GM12878 (cell line): ENCODE measurements around the gene EEFSEC. TPM values are rescaled to one million over a fixed set of nuclear protein-coding genes. Genes with fewer than 3 reads are reported as not detected.

ENCODE experiments used
- ATAC-seq: fragments of 200-7000 bp; cut with Tn5 transposase; 3 replicates; pipeline ENCODE4 v1.9.1; 2020; ENCODE audit warnings: mild to moderate bottlenecking, moderate library complexity
- BruUV-seq: library from RNA; stranded (reverse); fragments of 400-500 nt; replicated peaks from 2 replicates; lab custom pipeline; 2021; lab: Mats Ljungman, UMichigan
- CTCF ChIA-PET: fragments of 300-600 bp; sonication (Branson Sonifier 250); formaldehyde crosslinking; extraction: SDS; loops from one replicate; lab custom pipeline; 2021; ENCODE audit warnings: inconsistent platforms; lab: Yijun Ruan, JAX
- POLR2A ChIA-PET: fragments of 350-600 bp; formaldehyde crosslinking; extraction: SDS; loops from one replicate; lab custom pipeline; 2021; ENCODE audit warnings: inconsistent platforms; lab: Charles Lee
- RAD21 ChIA-PET: fragments of 300-600 bp; sonication (Branson Sonifier 250); formaldehyde crosslinking; loops from one replicate; lab custom pipeline; 2023; ENCODE audit warnings: antibody characterized with exemption; ENCODE audit not compliant: unreplicated experiment; lab: Charles Lee
- SMC1A ChIA-PET: fragments of 300-600 bp; sonication (Branson Sonifier 250); formaldehyde crosslinking; loops from one replicate; lab custom pipeline; 2023; ENCODE audit not compliant: unreplicated experiment, uncharacterized antibody; lab: Charles Lee
- DNase-seq: peaks from one replicate; pipeline ENCODE4 v3.0.0-alpha.2; 2011; ENCODE audit warnings: low read depth, low spot score
- FAIRE-seq: peaks from 3 replicates; lab custom pipeline; 2011; peaks lifted over from hg19 to GRCh38; lab: Jason Lieb, UNC
- H2AFZ ChIP-seq: 2 replicates; pipeline ENCODE4 v1.6.0; 2011; ENCODE audit warnings: low read depth, low read length, control low read depth; ENCODE audit not compliant: control insufficient read depth
- H3K27ac ChIP-seq: 2 replicates; pipeline ENCODE4 v1.5.1; 2011; ENCODE audit warnings: control low read depth; ENCODE audit not compliant: control insufficient read depth, insufficient read depth
- H3K27me3 ChIP-seq, 2 experiments: replicated peaks in 1 of 2; 2 replicates each; pipeline versions ENCODE4 v1.6.0 to v1.6.1; 2011; ENCODE audit warnings: low read length in 1 of 2; ENCODE audit not compliant: control insufficient read depth in 2 of 2, insufficient read depth in 2 of 2
- H3K36me3 ChIP-seq, 2 experiments: 2 replicates each; pipeline ENCODE4 v1.5.1; 2011; ENCODE audit warnings: low read length in 1 of 2; ENCODE audit not compliant: control insufficient read depth in 2 of 2, insufficient read depth in 2 of 2
- H3K4me1 ChIP-seq: 2 replicates; pipeline ENCODE4 v1.6.1; 2011; ENCODE audit warnings: mild to moderate bottlenecking, low read length, moderate library complexity, mixed read lengths; ENCODE audit not compliant: control insufficient read depth, insufficient read depth
- H3K4me2 ChIP-seq: 2 replicates; pipeline ENCODE4 v1.6.0; 2011; ENCODE audit warnings: control low read depth; ENCODE audit not compliant: control insufficient read depth, insufficient read depth
- H3K4me3 ChIP-seq: fragments of 200-600 bp; sonication (generic); 2 replicates; pipeline ENCODE4 v1.5.1; 2016
- H3K79me2 ChIP-seq: 2 replicates; pipeline ENCODE4 v1.6.0; 2011; ENCODE audit warnings: low read length; ENCODE audit not compliant: control insufficient read depth, insufficient read depth
- H3K9ac ChIP-seq: 2 replicates; pipeline ENCODE4 v1.8.0; 2011; ENCODE audit warnings: low read length, control low read depth, mixed read lengths; ENCODE audit not compliant: control insufficient read depth, insufficient read depth
- H3K9me3 ChIP-seq: replicated peaks from 3 replicates; pipeline ENCODE4 v1.5.1; 2011; ENCODE audit warnings: mild to moderate bottlenecking, low read length; ENCODE audit not compliant: control insufficient read depth, insufficient read depth
- H4K20me1 ChIP-seq: 2 replicates; pipeline ENCODE4 v1.6.0; 2011; ENCODE audit not compliant: control insufficient read depth, insufficient read depth
- ASH2L ChIP-seq: fragments of 300-600, 200-600 bp; sonication (generic); IDR thresholded peaks from 2 replicates; pipeline ENCODE4 v1.6.1; 2017; ENCODE audit warnings: low read depth, mild to moderate bottlenecking, borderline replicate concordance
- BCL11A ChIP-seq: IDR thresholded peaks from 2 replicates; pipeline ENCODE4 v1.6.1; 2011; ENCODE audit warnings: low read depth, low read length
- CHD2 ChIP-seq: IDR thresholded peaks from 2 replicates; pipeline ENCODE4 v1.6.1; 2011; ENCODE audit warnings: low read depth, low read length, improper control_type of control experiment, borderline replicate concordance
- E4F1 ChIP-seq: fragments of 450-650 bp; IDR thresholded peaks from 2 replicates; pipeline ENCODE4 v1.6.1; 2018; ENCODE audit warnings: borderline replicate concordance, mild to moderate bottlenecking; ENCODE audit not compliant: partially characterized antibody
- ETV6 ChIP-seq, 2 experiments: fragments of 450-650 bp in 1 of 2; IDR thresholded peaks in 1 of 2; conservative IDR thresholded peaks in 1 of 2; 2 replicates each; pipeline ENCODE4 v1.6.1; 2014; ENCODE audit warnings: antibody characterized with exemption in 1 of 2, borderline replicate concordance in 1 of 2, low read depth in 1 of 2, mild to moderate bottlenecking in 1 of 2, moderate library complexity in 1 of 2
- LARP7 ChIP-seq: fragments of 450-650 bp; IDR thresholded peaks from 2 replicates; pipeline ENCODE4 v1.6.1; 2017; ENCODE audit warnings: mild to moderate bottlenecking
- NFYB ChIP-seq: IDR thresholded peaks from 2 replicates; pipeline ENCODE4 v1.6.1; 2011; ENCODE audit warnings: low read depth, mild to moderate bottlenecking, low read length, improper control_type of control experiment, moderate library complexity; ENCODE audit not compliant: insufficient read depth
- RELA ChIP-seq: fragments of 450-650 bp; IDR thresholded peaks from 2 replicates; pipeline ENCODE4 v1.8.0; 2014; ENCODE audit warnings: borderline replicate concordance; ENCODE audit not compliant: partially characterized antibody
- SMC3 ChIP-seq: IDR thresholded peaks from 2 replicates; pipeline ENCODE4 v1.6.1; 2011; ENCODE audit warnings: low read length, improper control_type of control experiment, borderline replicate concordance
- SREBF2 ChIP-seq: IDR thresholded peaks from 2 replicates; pipeline ENCODE4 v1.6.1; 2012; ENCODE audit warnings: mild to moderate bottlenecking, low read length
- STAT3 ChIP-seq: IDR thresholded peaks from 2 replicates; pipeline ENCODE4 v1.6.1; 2011; ENCODE audit warnings: low read depth, low read length, improper control_type of control experiment
- WRNIP1 ChIP-seq: IDR thresholded peaks from 2 replicates; pipeline ENCODE4 v1.6.1; 2011; ENCODE audit warnings: low read depth, low read length, improper control_type of control experiment, borderline replicate concordance
- YY1 ChIP-seq: IDR thresholded peaks from 2 replicates; pipeline ENCODE4 v1.6.1; 2011; ENCODE audit warnings: low read depth, mild to moderate bottlenecking, low read length
- WGBS: methylation state at CpG from one replicate; pipeline ENCODE4 v1.1.6; 2016; ENCODE audit warnings: low lambda C conversion rate; ENCODE audit not compliant: insufficient replicate concordance, insufficient coverage; ENCODE audit errors: missing lambda C conversion rate; 5-methylcytosine and 5-hydroxymethylcytosine counted together
- in situ Hi-C: fragments of 300-500 bp; cut with MboI; formaldehyde crosslinking; loops from 9 replicates; pipeline ENCODE4 v1.14.3; 2018; ENCODE audit warnings: mixed read lengths
- intact Hi-C: fragments of 100-400 bp; cut with micrococcal nuclease; formaldehyde crosslinking; loops from one replicate; pipeline ENCODE4 v1.14.2; 2022; ENCODE audit not compliant: unreplicated experiment
- polyA plus RNA-seq, 11 experiments: library from polyadenylated mRNA; depleted of rRNA in 4 of 11; unstranded in 6 of 11; stranded (reverse) in 5 of 11; fragments of >200 nt; fragmentation: Nextera tagmentation in 4 of 11; fragmentation: Illumina TruSeq in 1 of 11; extraction: Ambion mirVana in 4 of 11; extraction: Trizol in 1 of 11; gene quantifications; 1 replicate in 1 of 11; 2 replicates in 10 of 11; pipeline versions ENCODE4 v1.2.1 to v1.2.3, GENCODE V29; 2011 to 2016; ENCODE audit warnings: inconsistent platforms in 2 of 11, missing spikeins in 2 of 11, low read depth in 1 of 11
- total RNA-seq, 4 experiments: library from RNA; depleted of rRNA in 3 of 4; stranded (reverse); fragments of >200 nt in 3 of 4; fragmentation: Illumina TruSeq in 1 of 4; extraction: Trizol in 1 of 4; gene quantifications; 2 replicates each; pipeline versions ENCODE4 v1.2.1 to v1.2.3, GENCODE V29; 2013 to 2021
- TF ChIP-seq, protein P1 (sequence below): fragments of 450-650 bp; IDR thresholded peaks from 2 replicates; pipeline ENCODE4 v1.6.1; 2017; ENCODE audit warnings: mild to moderate bottlenecking, low read depth, inconsistent platforms; ENCODE audit not compliant: poor library complexity, severe bottlenecking

The EEFSEC gene
- total and polyA plus RNA-seq, 10 of the 15 experiments (the other 5 are each of a cell fraction or from before 2014, with no cell fraction given): 0.29 to 29.1 (median 16.1) TPM

- ATAC-seq: no peak
- no peak overlapping the region for H3K9ac ChIP-seq
- in situ Hi-C loops (no loop called here), intact Hi-C loops (no loop called here)
- H3K9me3 ChIP-seq: no peaks in the 10 kb centered on the region
- H2AFZ ChIP-seq: no peak overlapping the region
- no peaks in the 10 kb centered on the region for H4K20me1 ChIP-seq
- ChIA-PET SMC1A (no interaction called here), RAD21 (no interaction called here), CTCF (no interaction called here), POLR2A (interaction anchor here (0.5 kb wide), 1 partner anchor 406 kb away, joined by 3 read pairs; no protein-coding TSS in a partner anchor)
- FAIRE-seq: no peak
- BruUV-seq: no TSS peak
- DNase-seq: no peak
- 95% methylated on average over 1 of the region's 1 CpG for WGBS
- no peaks in the 10 kb centered on the region; a peak in 1 of 4 replicates for H3K36me3 ChIP-seq
- H3K27ac ChIP-seq: no peak overlapping the region
- no peaks in the 10 kb centered on the region for H3K27me3 ChIP-seq
- H3K79me2 ChIP-seq: no peaks in the 10 kb centered on the region
- no peak overlapping the region for H3K4me2 ChIP-seq
- H3K4me1 ChIP-seq: no peaks in the 10 kb centered on the region
- TF ChIP-seq ETV6 (conservative IDR thresholded peaks at IDR 0.05 in 1 of 2, IDR thresholded peaks at IDR 0.05 in 1 of 2; ENCODE audit: borderline replicate concordance in 1 of 2, low read depth in 1 of 2) (no peak), RELA (no peak), BCL11A (no peak), E4F1 (no peak), SREBF2 (no peak), WRNIP1 (no peak), STAT3 (no peak), SMC3 (no peak), ASH2L (no peak), LARP7 (no peak), YY1 (no peak), NFYB (no peak), CHD2 (no peak)
- TF ChIP-seq, protein P1, sequence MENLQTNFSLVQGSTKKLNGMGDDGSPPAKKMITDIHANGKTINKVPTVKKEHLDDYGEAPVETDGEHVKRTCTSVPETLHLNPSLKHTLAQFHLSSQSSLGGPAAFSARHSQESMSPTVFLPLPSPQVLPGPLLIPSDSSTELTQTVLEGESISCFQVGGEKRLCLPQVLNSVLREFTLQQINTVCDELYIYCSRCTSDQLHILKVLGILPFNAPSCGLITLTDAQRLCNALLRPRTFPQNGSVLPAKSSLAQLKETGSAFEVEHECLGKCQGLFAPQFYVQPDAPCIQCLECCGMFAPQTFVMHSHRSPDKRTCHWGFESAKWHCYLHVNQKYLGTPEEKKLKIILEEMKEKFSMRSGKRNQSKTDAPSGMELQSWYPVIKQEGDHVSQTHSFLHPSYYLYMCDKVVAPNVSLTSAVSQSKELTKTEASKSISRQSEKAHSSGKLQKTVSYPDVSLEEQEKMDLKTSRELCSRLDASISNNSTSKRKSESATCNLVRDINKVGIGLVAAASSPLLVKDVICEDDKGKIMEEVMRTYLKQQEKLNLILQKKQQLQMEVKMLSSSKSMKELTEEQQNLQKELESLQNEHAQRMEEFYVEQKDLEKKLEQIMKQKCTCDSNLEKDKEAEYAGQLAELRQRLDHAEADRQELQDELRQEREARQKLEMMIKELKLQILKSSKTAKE: no peak
- no peak overlapping the region for H3K4me3 ChIP-seq
These were observed 45.8 kb downstream of the EEFSEC start for GRCh38 chr3:128199110-128199509.
